IMR-90 (cell line): ENCODE results near the gene CACNA1I. TPM values are rescaled to one million over a fixed set of nuclear protein-coding genes. Genes with fewer than 3 reads are reported as not detected.

ENCODE experiments used
- ATAC-seq: fragments of 200-7000 bp; cut with Tn5 transposase; 2 replicates; pipeline ENCODE4 v1.9.1; 2020; ENCODE audit warnings: low read depth, mild to moderate bottlenecking, moderate library complexity
- BruUV-seq: library from RNA; stranded (reverse); fragments of 400-500 nt; replicated peaks from 2 replicates; lab custom pipeline; 2021; lab: Mats Ljungman, UMichigan
- CTCF ChIA-PET: fragments of 300-600 bp; formaldehyde crosslinking; extraction: SDS; loops from one replicate; lab custom pipeline; 2021; ENCODE audit warnings: antibody characterized with exemption; lab: Yijun Ruan, JAX
- POLR2A ChIA-PET: fragments of 300-600 bp; sonication (Branson Sonifier 250); formaldehyde crosslinking; loops from one replicate; lab custom pipeline; 2022; ENCODE audit warnings: antibody characterized with exemption; ENCODE audit not compliant: unreplicated experiment; lab: Charles Lee
- DNase-seq: peaks from one replicate; pipeline ENCODE4 v3.0.0; 2013
- H2AFZ ChIP-seq: replicated peaks from 2 replicates; pipeline ENCODE3; 2013; ENCODE audit warnings: low read length, mild to moderate bottlenecking; ENCODE audit not compliant: poor library complexity
- H2AK5ac ChIP-seq: 2 replicates; pipeline ENCODE4 v1.6.1; 2013; ENCODE audit warnings: low read depth, low read length, inconsistent platforms
- H2AK9ac ChIP-seq: replicated peaks from 2 replicates; pipeline ENCODE3; 2013; ENCODE audit warnings: mild to moderate bottlenecking, low read depth, low read length, moderate library complexity; ENCODE audit not compliant: poor library complexity
- H2BK120ac ChIP-seq: 2 replicates; pipeline ENCODE4 v1.6.1; 2013; ENCODE audit warnings: low read depth, low read length, inconsistent platforms
- H2BK15ac ChIP-seq: 3 replicates; pipeline ENCODE4 v1.6.1; 2013; ENCODE audit warnings: low read depth, low read length, inconsistent platforms
- H2BK20ac ChIP-seq: 2 replicates; pipeline ENCODE4 v1.6.1; 2013; ENCODE audit warnings: low read depth, mild to moderate bottlenecking, inconsistent platforms, low read length, moderate library complexity
- H2BK5ac ChIP-seq: 2 replicates; pipeline ENCODE4 v1.6.1; 2013; ENCODE audit warnings: mild to moderate bottlenecking, low read depth, low read length, inconsistent platforms; ENCODE audit not compliant: poor library complexity, severe bottlenecking
- H3K14ac ChIP-seq: replicated peaks from 2 replicates; pipeline ENCODE4 v1.6.1; 2013; ENCODE audit warnings: low read depth, low read length, inconsistent platforms
- H3K18ac ChIP-seq: 2 replicates; pipeline ENCODE4 v1.6.1; 2013; ENCODE audit warnings: low read depth, low read length, control low read depth
- H3K23ac ChIP-seq: 2 replicates; pipeline ENCODE4 v1.6.1; 2013; ENCODE audit warnings: low read depth, low read length, inconsistent platforms
- H3K27ac ChIP-seq: 2 replicates; pipeline ENCODE4 v1.5.1; 2013; ENCODE audit warnings: mild to moderate bottlenecking, control low read depth, low read length; ENCODE audit not compliant: insufficient read depth
- H3K27me3 ChIP-seq: 2 replicates; pipeline ENCODE4 v1.6.1; 2013; ENCODE audit warnings: low read length; ENCODE audit not compliant: control insufficient read depth, insufficient read depth
- H3K36me3 ChIP-seq: 2 replicates; pipeline ENCODE4 v1.6.1; 2013; ENCODE audit warnings: low read length, mixed read lengths; ENCODE audit not compliant: control insufficient read depth, insufficient read depth
- H3K4ac ChIP-seq: 2 replicates; pipeline ENCODE4 v1.6.1; 2013; ENCODE audit warnings: low read depth, low read length, inconsistent platforms
- H3K4me1 ChIP-seq: 2 replicates; pipeline ENCODE4 v1.6.1; 2013; ENCODE audit warnings: low read length, mixed read lengths; ENCODE audit not compliant: control insufficient read depth, insufficient read depth
- H3K4me2 ChIP-seq: 2 replicates; pipeline ENCODE4 v1.6.1; 2013; ENCODE audit warnings: low read depth, mild to moderate bottlenecking, control low read depth, low read length, moderate library complexity
- H3K4me3 ChIP-seq: 2 replicates; pipeline ENCODE4 v1.5.1; 2013; ENCODE audit warnings: low read depth, mild to moderate bottlenecking, control low read depth, low read length, moderate library complexity; ENCODE audit not compliant: insufficient read depth
- H3K56ac ChIP-seq: 2 replicates; pipeline ENCODE4 v1.6.1; 2013; ENCODE audit warnings: low read length, inconsistent platforms; ENCODE audit not compliant: insufficient read depth; ENCODE audit errors: extremely low read depth
- H3K79me1 ChIP-seq, 2 experiments: 2 replicates each; pipeline ENCODE4 v1.6.1; 2013; ENCODE audit warnings: low read length in 2 of 2, inconsistent platforms in 1 of 2, low read depth in 1 of 2
- H3K9ac ChIP-seq: 2 replicates; pipeline ENCODE4 v1.6.1; 2013; ENCODE audit warnings: low read depth, low read length, control low read depth
- H3K9me1 ChIP-seq: 2 replicates; pipeline ENCODE4 v1.6.1; 2013; ENCODE audit warnings: low read length, inconsistent platforms; ENCODE audit not compliant: insufficient read depth
- H3K9me3 ChIP-seq: 2 replicates; pipeline ENCODE4 v1.6.1; 2013; ENCODE audit warnings: low read length; ENCODE audit not compliant: control insufficient read depth, insufficient read depth
- H4K20me1 ChIP-seq: 2 replicates; pipeline ENCODE4 v1.6.1; 2013; ENCODE audit warnings: low read length, inconsistent platforms; ENCODE audit not compliant: insufficient read depth
- H4K5ac ChIP-seq: 2 replicates; pipeline ENCODE4 v1.6.1; 2013; ENCODE audit warnings: mild to moderate bottlenecking, low read depth, low read length, control low read depth
- H4K8ac ChIP-seq, 2 experiments: 2 replicates each; pipeline ENCODE4 v1.6.1; 2013; ENCODE audit warnings: low read depth in 2 of 2, low read length in 2 of 2, control low read depth in 1 of 2, inconsistent platforms in 1 of 2
- H4K91ac ChIP-seq: 2 replicates; pipeline ENCODE4 v1.6.1; 2013; ENCODE audit warnings: low read depth, low read length, inconsistent platforms; ENCODE audit not compliant: insufficient read depth
- BHLHE40 ChIP-seq: fragments of 150-350 bp; IDR thresholded peaks from 2 replicates; pipeline ENCODE4 v1.6.1; 2016; ENCODE audit warnings: mild to moderate bottlenecking, low read depth, low read length
- CEBPB ChIP-seq: IDR thresholded peaks from 2 replicates; pipeline ENCODE4 v1.6.1; 2012; ENCODE audit warnings: low read depth, low read length, improper control_type of control experiment
- CHD1 ChIP-seq: IDR thresholded peaks from 2 replicates; pipeline ENCODE4 v1.6.1; 2012; ENCODE audit warnings: low read depth, low read length, improper control_type of control experiment
- CTCF ChIP-seq: conservative IDR thresholded peaks from 2 replicates; pipeline ENCODE4 v1.5.1; 2012; ENCODE audit warnings: mild to moderate bottlenecking, low read depth, low read length, improper control_type of control experiment
- ELK1 ChIP-seq: fragments of 150-350 bp; IDR thresholded peaks from 2 replicates; pipeline ENCODE4 v1.6.1; 2016; ENCODE audit warnings: low read depth, mild to moderate bottlenecking, low read length, moderate library complexity, borderline replicate concordance
- FOS ChIP-seq: fragments of 150-350 bp; IDR thresholded peaks from 2 replicates; pipeline ENCODE4 v1.6.1; 2016; ENCODE audit warnings: low read depth, low read length
- MAFK ChIP-seq: IDR thresholded peaks from 2 replicates; pipeline ENCODE4 v1.6.1; 2012; ENCODE audit warnings: low read depth, low read length, improper control_type of control experiment
- MAZ ChIP-seq: IDR thresholded peaks from 2 replicates; pipeline ENCODE4 v1.6.1; 2012; ENCODE audit warnings: low read depth, mild to moderate bottlenecking, low read length, improper control_type of control experiment, moderate library complexity, borderline replicate concordance
- MXI1 ChIP-seq: IDR thresholded peaks from 2 replicates; pipeline ENCODE4 v1.6.1; 2012; ENCODE audit warnings: low read depth, mild to moderate bottlenecking, low read length, moderate library complexity, borderline replicate concordance
- NFE2L2 ChIP-seq: fragments of 150-350 bp; IDR thresholded peaks from 2 replicates; pipeline ENCODE4 v1.6.1; 2016; ENCODE audit warnings: low read depth, mild to moderate bottlenecking, low read length
- POLR2A ChIP-seq: IDR thresholded peaks from 2 replicates; pipeline ENCODE4 v1.6.1; 2012; ENCODE audit warnings: mild to moderate bottlenecking, low read depth, low read length
- RAD21 ChIP-seq: IDR thresholded peaks from 2 replicates; pipeline ENCODE4 v1.6.1; 2012; ENCODE audit warnings: low read length, improper control_type of control experiment
- RFX5 ChIP-seq: IDR thresholded peaks from 2 replicates; pipeline ENCODE4 v1.8.0; 2012; ENCODE audit warnings: low read depth, mild to moderate bottlenecking, low read length, moderate library complexity
- SMC3 ChIP-seq: fragments of 150-350 bp; IDR thresholded peaks from 2 replicates; pipeline ENCODE4 v1.6.1; 2016; ENCODE audit warnings: low read depth, mild to moderate bottlenecking, antibody characterized with exemption, low read length, moderate library complexity
- USF2 ChIP-seq: fragments of 150-350 bp; IDR thresholded peaks from 2 replicates; pipeline ENCODE4 v1.6.1; 2017; ENCODE audit warnings: mild to moderate bottlenecking, antibody characterized with exemption, low read length, low read depth
- WGBS, 2 experiments: methylation state at CpG; one replicate each; pipeline versions ENCODE4 v1.1.5 to v1.1.7; 2013; ENCODE audit warnings: missing lambda C conversion rate in 2 of 2; ENCODE audit not compliant: insufficient read length in 1 of 2; ENCODE audit errors: extremely low coverage in 2 of 2; 5-methylcytosine and 5-hydroxymethylcytosine counted together
- dilution Hi-C: fragments of 300-500 bp; cut with HindIII; formaldehyde crosslinking; loops from one replicate; pipeline ENCODE4 v1.14.3; 2018; ENCODE audit warnings: low sequenced_read_pairs; ENCODE audit not compliant: unreplicated experiment
- in situ Hi-C: fragments of 300-500 bp; cut with MboI; formaldehyde crosslinking; loops from 3 replicates; pipeline ENCODE4 v1.14.3; 2019; ENCODE audit warnings: low sequenced_read_pairs, inconsistent platforms, mixed read lengths
- intact Hi-C: fragments of 100-400 bp; cut with micrococcal nuclease; formaldehyde crosslinking; loops from 2 replicates; pipeline ENCODE4 v1.10.0; 2022
- polyA plus RNA-seq, 3 experiments: library from polyadenylated mRNA; depleted of rRNA; stranded (reverse); fragments of >200 nt; gene quantifications; 2 replicates each; pipeline ENCODE4 v1.2.3, GENCODE V29; 2012; ENCODE audit warnings: low replicate concordance in 1 of 3
- total RNA-seq: library from RNA; depleted of rRNA; stranded (reverse); fragments of >200 nt; gene quantifications from 2 replicates; pipeline ENCODE4 v1.2.3, GENCODE V29; 2012

Gene CACNA1I
- total and polyA plus RNA-seq, 2 of the 4 experiments (the other 2 are of a cell fraction): under 0.01 to 0.02 TPM

GRCh38 chr22:39653787-39654077 lies 83.2 kb downstream of the CACNA1I start:
- Histone ChIP-seq H3K36me3 (no peaks in the 10 kb centered on the region), H2BK5ac (no peak overlapping the region), H3K27ac (no peak overlapping the region), H4K8ac (no peak overlapping the region), H4K91ac (no peak overlapping the region), H3K4me1 (no peaks in the 10 kb centered on the region; the same call in 1 of the 2 replicates), H3K23ac (no peak overlapping the region), H3K56ac (no peak overlapping the region), H4K5ac (no peak overlapping the region), H2AK9ac (no peak overlapping the region), H3K4me2 (no peak overlapping the region), H2BK120ac (no peak overlapping the region), H2BK15ac (no peak overlapping the region), H4K20me1 (no peaks in the 10 kb centered on the region), H3K9me3 (peaks cover 3% of the 10 kb centered on the region; the same call in 1 of the 2 replicates), H3K79me1 (no peaks in the 10 kb centered on the region), H2AFZ (no peak overlapping the region), H3K18ac (no peak overlapping the region), H3K9ac (no peak overlapping the region), H3K9me1 (no peaks in the 10 kb centered on the region), H3K27me3 (peaks cover 48% of the 10 kb centered on the region), H3K4me3 (no peak overlapping the region), H2BK20ac (no peak overlapping the region), H3K4ac (no peak overlapping the region), H3K14ac (no peak overlapping the region), H2AK5ac (no peak overlapping the region)
- in situ Hi-C loops (no loop called here), dilution Hi-C loops (no loop called here), intact Hi-C loops (no loop called here)
- CTCF ChIA-PET: no interaction called here
- DNase-seq (no peak), ATAC-seq (no peak)
- POLR2A ChIA-PET: no interaction called here
- TF ChIP-seq RAD21 (no peak), CEBPB (no peak), BHLHE40 (no peak), FOS (no peak), MAZ (no peak), MAFK (no peak), NFE2L2 (no peak), CHD1 (no peak), MXI1 (no peak), POLR2A (no peak), USF2 (no peak), CTCF (no peak), ELK1 (no peak), SMC3 (no peak), RFX5 (no peak)
- WGBS, 2 experiments: 56% methylated on average over 2 of the region's 3 CpGs; no CpG with 5 or more reads in 1 of the 2 experiments
- BruUV-seq: no TSS peak
